ENCODE measurements around the gene CDCP2.
A peak's percentile ranks its signal among the peaks of the same experiment; 100 is the strongest.

The CDCP2 gene

DNA sequence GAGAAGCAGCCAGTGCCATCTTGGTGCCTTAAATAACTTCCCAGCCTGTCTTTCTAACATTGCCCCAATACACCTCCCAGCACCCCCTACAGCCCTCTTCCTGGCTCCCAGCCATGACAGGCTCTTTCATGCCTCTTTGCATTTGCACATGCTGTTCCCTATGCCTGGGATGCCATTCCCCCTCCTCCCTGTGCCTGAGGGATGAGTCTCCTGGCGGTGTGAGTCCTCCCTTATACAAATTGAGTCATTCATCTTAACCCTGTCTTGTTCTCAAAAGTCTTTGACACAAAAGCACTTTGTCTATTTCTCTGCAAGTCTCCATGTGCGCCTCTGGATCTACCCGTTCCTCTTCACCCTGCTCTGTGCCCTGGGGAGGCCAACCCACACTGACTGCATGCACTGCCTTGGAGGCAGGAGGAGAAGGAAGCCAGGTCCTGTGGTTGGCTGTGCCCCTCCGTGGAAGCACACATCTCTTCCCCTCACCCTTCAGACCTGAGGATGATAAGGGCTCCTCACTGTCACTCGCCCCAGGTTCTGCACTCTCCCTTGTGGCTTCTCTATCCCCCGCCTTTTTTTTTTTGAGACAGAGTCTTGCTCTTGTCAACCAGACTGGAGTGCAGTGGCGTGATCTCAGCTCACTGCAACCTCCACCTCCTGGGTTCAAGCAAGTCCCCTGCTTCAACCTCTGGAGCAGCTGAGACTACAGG is 25.1 kb downstream of the CDCP2 start:
- Histone ChIP-seq H3K4me2 (ENCODE audit: low read length, poor library complexity, severe bottlenecking) (no peak overlapping the region), H4K91ac (ENCODE audit: low read length) (no peak overlapping the region), H3K23ac (ENCODE audit: low read length in 2 of 2) (no peak overlapping the region), H3K9me3 (ENCODE audit: control insufficient read depth, low read length) (no peaks in the 10 kb centered on the region), H3K18ac (ENCODE audit: low read depth in 1 of 2, low read length in 2 of 2) (no peak overlapping the region), H3K4me3 (ENCODE audit: insufficient read depth in 1 of 2, low read depth in 1 of 2, low read length in 2 of 2) (no peak overlapping the region), H3K9ac (ENCODE audit: low read length) (no peak overlapping the region), H3K27me3 (ENCODE audit: control insufficient read depth in 1 of 2, insufficient read depth in 1 of 2, low read length in 2 of 2) (peaks cover 12 to 37% of the 10 kb centered on the region in 2 experiments), H2BK12ac (ENCODE audit: low read length in 2 of 2) (no peak overlapping the region), H2BK15ac (ENCODE audit: low read depth, poor library complexity, severe bottlenecking) (no peak overlapping the region), H2BK5ac (ENCODE audit: low read depth, low read length, poor library complexity, severe bottlenecking) (no peak overlapping the region), H2AFZ (ENCODE audit: low read depth, low read length) (no peak overlapping the region), H3K79me1 (replicated peaks; ENCODE audit: low read length, poor library complexity, severe bottlenecking) (no peaks in the 10 kb centered on the region), H2BK120ac (ENCODE audit: low read depth, low read length) (no peak overlapping the region), H3K4me1 (ENCODE audit: control insufficient read depth, insufficient read depth, low read depth, low read length) (peaks cover under 1% of the 10 kb centered on the region), H3K27ac (ENCODE audit: low read length, poor library complexity, severe bottlenecking) (no peak overlapping the region), H3K4ac (ENCODE audit: low read depth in 1 of 2, low read length in 2 of 2) (no peak overlapping the region), H3K14ac (ENCODE audit: low read length in 2 of 2) (no peak overlapping the region), H4K8ac (ENCODE audit: low read length) (no peak overlapping the region), H3K36me3 (ENCODE audit: control insufficient read depth in 1 of 2, insufficient read depth in 2 of 2, low read depth in 1 of 2, low read length in 2 of 2) (no peaks in the 10 kb centered on the region), H2AK5ac (ENCODE audit: low read length, severe bottlenecking) (no peak overlapping the region)
- WGBS: 86% methylated on average over 7 of the region's 7 CpGs
- DNase-seq: no peak

DNA sequence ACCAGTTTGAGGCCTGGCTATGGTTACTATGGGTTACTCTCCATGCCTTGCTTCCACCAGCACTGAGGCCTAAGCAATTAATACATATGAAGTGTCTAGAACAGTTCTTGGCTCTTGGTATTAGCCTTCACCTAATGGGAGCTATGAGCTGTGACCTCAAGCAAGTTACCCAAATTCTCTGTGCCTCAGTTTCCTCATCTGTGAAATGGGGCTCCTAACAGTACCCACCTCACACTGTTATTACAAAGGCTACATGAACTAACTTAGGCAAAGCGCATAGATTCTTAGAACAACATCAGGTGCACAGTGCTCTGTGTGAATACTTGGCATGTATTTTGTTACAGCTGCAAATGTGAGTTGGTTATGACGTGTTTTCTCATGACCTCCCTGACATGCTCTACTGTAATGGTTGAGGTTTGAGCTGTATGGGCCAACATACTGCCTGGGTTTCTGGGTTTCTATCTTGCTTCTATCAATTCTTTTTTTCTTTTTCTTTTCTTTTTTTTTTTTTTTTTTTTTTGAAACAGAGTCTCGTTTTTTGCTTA is 26.5 kb downstream of the CDCP2 start:
- Histone ChIP-seq H4K91ac (ENCODE audit: low read length) (no peak overlapping the region), H4K8ac (ENCODE audit: low read length) (no peak overlapping the region), H3K4me2 (ENCODE audit: low read length, poor library complexity, severe bottlenecking) (no peak overlapping the region), H3K27ac (ENCODE audit: low read length, poor library complexity, severe bottlenecking) (no peak overlapping the region), H2BK5ac (ENCODE audit: low read depth, low read length, poor library complexity, severe bottlenecking) (no peak overlapping the region), H3K23ac (ENCODE audit: low read length in 2 of 2) (no peak overlapping the region), H3K4me1 (ENCODE audit: control insufficient read depth, insufficient read depth, low read depth, low read length) (peaks cover 9% of the 10 kb centered on the region), H2BK15ac (ENCODE audit: low read depth, poor library complexity, severe bottlenecking) (no peak overlapping the region), H3K4ac (ENCODE audit: low read depth in 1 of 2, low read length in 2 of 2) (no peak overlapping the region), H3K4me3 (ENCODE audit: insufficient read depth in 1 of 2, low read depth in 1 of 2, low read length in 2 of 2) (no peak overlapping the region), H3K9me3 (ENCODE audit: control insufficient read depth, low read length) (no peaks in the 10 kb centered on the region), H3K79me1 (replicated peaks; ENCODE audit: low read length, poor library complexity, severe bottlenecking) (no peaks in the 10 kb centered on the region), H3K18ac (ENCODE audit: low read depth in 1 of 2, low read length in 2 of 2) (no peak overlapping the region), H3K9ac (ENCODE audit: low read length) (no peak overlapping the region), H3K36me3 (ENCODE audit: control insufficient read depth in 1 of 2, insufficient read depth in 2 of 2, low read depth in 1 of 2, low read length in 2 of 2) (no peaks in the 10 kb centered on the region), H2AFZ (ENCODE audit: low read depth, low read length) (no peak overlapping the region), H2BK12ac (ENCODE audit: low read length in 2 of 2) (no peak overlapping the region), H3K27me3 (ENCODE audit: control insufficient read depth in 1 of 2, insufficient read depth in 1 of 2, low read length in 2 of 2) (peaks cover 22 to 34% of the 10 kb centered on the region in 2 experiments), H2BK120ac (ENCODE audit: low read depth, low read length) (no peak overlapping the region), H2AK5ac (ENCODE audit: low read length, severe bottlenecking) (no peak overlapping the region), H3K14ac (ENCODE audit: low read length in 2 of 2) (no peak overlapping the region)
- WGBS: 97% methylated on average over 3 of the region's 3 CpGs
- no peak for DNase-seq

DNA sequence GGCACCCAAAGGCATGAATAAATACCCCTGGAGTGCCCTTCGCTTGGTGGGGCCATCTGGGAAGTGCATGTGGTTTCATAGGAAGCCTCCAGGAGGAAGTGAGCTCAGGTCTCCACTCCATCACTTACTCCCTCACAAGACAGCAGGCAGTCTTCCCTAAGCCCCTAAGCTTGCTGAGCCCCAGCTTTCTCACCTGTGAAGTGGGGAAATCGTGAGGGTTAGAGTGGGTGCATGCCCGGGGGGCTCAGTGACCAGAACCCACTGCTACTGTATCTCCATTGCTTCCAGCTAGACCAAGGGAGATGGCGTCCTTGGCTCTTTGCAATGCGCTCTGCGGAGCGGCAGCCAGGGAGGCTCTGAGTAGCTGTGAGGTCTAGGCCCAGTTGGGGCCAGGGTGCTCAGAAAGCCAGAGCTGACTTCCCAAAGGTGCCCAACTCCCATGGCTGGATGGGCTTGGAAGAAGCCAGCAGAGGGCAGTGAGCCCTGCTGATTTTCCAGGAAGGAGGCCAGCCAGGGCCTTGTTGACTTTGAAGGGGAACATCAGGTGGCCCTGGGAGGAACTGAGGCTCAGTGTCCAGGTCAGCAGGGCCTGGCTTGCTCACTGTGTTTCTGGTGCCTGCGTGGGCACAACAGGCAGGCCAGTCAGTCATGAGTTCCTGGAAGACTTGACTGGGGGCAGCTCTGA is 27.3 kb downstream of the CDCP2 start:
- Histone ChIP-seq H3K4ac (ENCODE audit: low read depth in 1 of 2, low read length in 2 of 2) (no peak overlapping the region), H3K18ac (ENCODE audit: low read depth in 1 of 2, low read length in 2 of 2) (no peak overlapping the region)
- WGBS: 82% methylated on average over 7 of the region's 8 CpGs

DNA sequence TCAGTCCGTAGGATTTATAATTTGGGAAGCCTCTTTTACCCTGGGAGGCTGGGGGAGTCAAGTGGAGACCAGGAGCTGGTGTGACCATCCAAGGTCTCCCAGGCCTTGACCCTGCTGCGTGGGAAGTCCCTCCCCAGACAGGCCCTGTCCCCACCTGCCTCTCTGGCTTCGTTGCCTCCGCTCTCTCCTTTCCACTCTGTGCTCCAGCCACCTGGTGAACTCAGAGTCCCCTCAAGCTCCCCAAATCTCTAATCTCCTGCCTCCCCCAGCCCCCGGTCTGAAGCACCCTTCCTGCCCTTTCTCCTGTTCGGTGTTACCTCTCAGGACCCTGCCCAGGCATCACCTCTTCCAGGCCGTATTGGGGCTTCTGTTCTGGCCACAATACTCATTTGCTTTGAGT is 27.9 kb downstream of the CDCP2 start:
- peaks cover 15% of the 10 kb centered on the region for H3K4me1 ChIP-seq (ENCODE audit: control insufficient read depth, insufficient read depth, low read depth, low read length)
- H3K4me3 ChIP-seq (ENCODE audit: insufficient read depth in 1 of 2, low read depth in 1 of 2, low read length in 2 of 2): no peak overlapping the region
- no peak overlapping the region for H3K4ac ChIP-seq (ENCODE audit: low read depth in 1 of 2, low read length in 2 of 2)
- no peak overlapping the region for H3K14ac ChIP-seq (ENCODE audit: low read length in 2 of 2)
- H2BK5ac ChIP-seq (ENCODE audit: low read depth, low read length, poor library complexity, severe bottlenecking): no peak overlapping the region
- peaks cover 0 to under 1% of the 10 kb centered on the region in 2 experiments for H3K36me3 ChIP-seq (ENCODE audit: control insufficient read depth in 1 of 2, insufficient read depth in 2 of 2, low read depth in 1 of 2, low read length in 2 of 2)
- no peak overlapping the region for H4K8ac ChIP-seq (ENCODE audit: low read length)
- H2AK5ac ChIP-seq (ENCODE audit: low read length, severe bottlenecking): no peak overlapping the region
- no peak overlapping the region for H2BK15ac ChIP-seq (ENCODE audit: low read depth, poor library complexity, severe bottlenecking)
- no peak for DNase-seq
- no peak overlapping the region for H2AFZ ChIP-seq (ENCODE audit: low read depth, low read length)
- H3K4me2 ChIP-seq (ENCODE audit: low read length, poor library complexity, severe bottlenecking): no peak overlapping the region
- no peaks in the 10 kb centered on the region for H3K9me3 ChIP-seq (ENCODE audit: control insufficient read depth, low read length)
- no peak overlapping the region for H3K18ac ChIP-seq (ENCODE audit: low read depth in 1 of 2, low read length in 2 of 2)
- no peak overlapping the region for H3K27ac ChIP-seq (ENCODE audit: low read length, poor library complexity, severe bottlenecking)
- H2BK120ac ChIP-seq (ENCODE audit: low read depth, low read length): no peak overlapping the region
- H3K23ac ChIP-seq (ENCODE audit: low read length in 2 of 2): no peak overlapping the region
- 91% methylated on average over 7 of the region's 7 CpGs for WGBS
- H3K27me3 ChIP-seq (ENCODE audit: control insufficient read depth in 1 of 2, insufficient read depth in 1 of 2, low read length in 2 of 2): peaks cover 16 to 27% of the 10 kb centered on the region in 2 experiments
- peak overlapping the region; percentile 12 for H4K91ac ChIP-seq (ENCODE audit: low read length)
- no peak overlapping the region for H2BK12ac ChIP-seq (ENCODE audit: low read length in 2 of 2)
- no peak overlapping the region for H3K9ac ChIP-seq (ENCODE audit: low read length)
- H3K79me1 ChIP-seq (replicated peaks; ENCODE audit: low read length, poor library complexity, severe bottlenecking): no peaks in the 10 kb centered on the region

More for the DNA sequence above, 27.3 kb downstream of the CDCP2 start:
- Histone ChIP-seq H4K91ac (ENCODE audit: low read length) (no peak overlapping the region), H2BK12ac (ENCODE audit: low read length in 2 of 2) (no peak overlapping the region), H3K23ac (ENCODE audit: low read length in 2 of 2) (no peak overlapping the region), H3K27ac (ENCODE audit: low read length, poor library complexity, severe bottlenecking) (no peak overlapping the region), H2AFZ (ENCODE audit: low read depth, low read length) (no peak overlapping the region), H3K4me2 (ENCODE audit: low read length, poor library complexity, severe bottlenecking) (no peak overlapping the region), H3K4me1 (ENCODE audit: control insufficient read depth, insufficient read depth, low read depth, low read length) (peaks cover 12% of the 10 kb centered on the region), H3K27me3 (ENCODE audit: control insufficient read depth in 1 of 2, insufficient read depth in 1 of 2, low read length in 2 of 2) (peaks cover 18 to 27% of the 10 kb centered on the region in 2 experiments), H3K9me3 (ENCODE audit: control insufficient read depth, low read length) (no peaks in the 10 kb centered on the region), H2BK15ac (ENCODE audit: low read depth, poor library complexity, severe bottlenecking) (no peak overlapping the region), H3K36me3 (ENCODE audit: control insufficient read depth in 1 of 2, insufficient read depth in 2 of 2, low read depth in 1 of 2, low read length in 2 of 2) (no peaks in the 10 kb centered on the region), H3K79me1 (replicated peaks; ENCODE audit: low read length, poor library complexity, severe bottlenecking) (no peaks in the 10 kb centered on the region), H3K14ac (ENCODE audit: low read length in 2 of 2) (no peak overlapping the region), H3K9ac (ENCODE audit: low read length) (no peak overlapping the region), H3K4me3 (ENCODE audit: insufficient read depth in 1 of 2, low read depth in 1 of 2, low read length in 2 of 2) (no peak overlapping the region), H2BK120ac (ENCODE audit: low read depth, low read length) (no peak overlapping the region), H2AK5ac (ENCODE audit: low read length, severe bottlenecking) (no peak overlapping the region), H2BK5ac (ENCODE audit: low read depth, low read length, poor library complexity, severe bottlenecking) (no peak overlapping the region), H4K8ac (ENCODE audit: low read length) (no peak overlapping the region)
- peak; percentile 16 for DNase-seq
